HG03066 (cell line): ENCODE data around the gene TRIO.
"Not testable (repeated sequence)": the region's sequence is repeated elsewhere in the genome, so short reads cannot be mapped to it uniquely, and the experiment has no call there.

Experiments
- ATAC-seq: cut with Tn5 transposase; IDR thresholded peaks from one replicate; pipeline ENCODE4 v1.9.1; 2021; ENCODE audit warnings: low read depth; ENCODE audit not compliant: unreplicated experiment

Gene TRIO

DNA sequence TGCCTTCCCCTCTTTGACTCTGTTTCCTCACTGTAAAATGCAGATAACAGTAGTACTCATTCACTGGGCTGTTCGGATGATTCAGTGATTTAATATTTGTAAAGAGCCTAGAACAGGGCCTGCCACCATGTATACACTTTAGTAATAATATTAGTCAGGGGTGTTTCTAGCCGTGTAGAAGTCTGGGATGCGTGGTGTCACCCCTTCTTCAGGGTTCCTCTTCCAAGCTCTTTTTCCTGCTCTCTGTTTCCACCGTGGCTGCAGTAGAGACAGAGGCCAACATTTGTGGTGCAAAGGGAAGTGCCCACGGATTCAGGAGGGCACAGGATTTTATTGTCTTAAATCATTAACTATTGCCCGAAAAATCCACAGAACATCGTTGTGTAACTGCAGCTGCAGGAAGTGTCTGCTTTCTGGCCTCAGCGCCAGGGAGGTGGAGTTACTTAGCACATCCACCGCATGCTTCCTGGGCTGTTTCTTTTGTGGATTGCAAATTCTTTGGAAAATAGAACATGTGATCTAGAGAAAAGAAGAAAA is 61.7 kb downstream of the TRIO start:
- no peak for ATAC-seq

DNA sequence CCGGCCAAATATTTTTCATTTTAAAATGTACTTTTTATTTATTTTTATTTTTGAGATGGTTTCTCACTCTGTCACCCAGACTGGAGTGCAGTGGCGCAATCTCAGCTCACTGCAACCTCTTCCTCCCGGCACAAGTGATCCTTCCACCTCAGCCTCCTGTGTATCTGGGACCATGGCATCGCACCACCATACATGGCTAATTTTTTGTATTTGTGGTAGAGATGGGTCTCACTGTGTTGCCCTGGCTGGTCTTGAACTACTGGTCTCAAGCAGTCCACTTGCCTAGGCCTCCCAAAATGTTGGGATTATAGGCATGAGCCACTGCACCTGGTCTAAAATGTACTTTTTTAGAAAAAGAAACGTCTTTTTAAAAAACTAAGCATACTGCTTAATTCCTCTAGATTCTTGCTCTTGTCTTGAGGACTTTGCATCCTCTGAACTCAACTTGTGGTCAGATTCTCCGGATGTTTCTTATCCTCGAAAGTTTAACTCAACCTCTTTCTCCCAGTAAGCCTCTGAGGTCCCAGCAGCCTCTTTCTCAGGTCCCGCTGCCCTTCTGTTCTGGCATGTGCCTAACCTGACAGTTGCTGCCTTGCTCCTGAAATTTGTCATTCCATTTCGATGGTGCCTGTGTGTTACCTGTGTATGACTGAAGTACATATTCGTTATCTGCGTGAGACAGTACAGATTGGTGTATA is 63.0 kb downstream of the TRIO start:
- no peak for ATAC-seq

DNA sequence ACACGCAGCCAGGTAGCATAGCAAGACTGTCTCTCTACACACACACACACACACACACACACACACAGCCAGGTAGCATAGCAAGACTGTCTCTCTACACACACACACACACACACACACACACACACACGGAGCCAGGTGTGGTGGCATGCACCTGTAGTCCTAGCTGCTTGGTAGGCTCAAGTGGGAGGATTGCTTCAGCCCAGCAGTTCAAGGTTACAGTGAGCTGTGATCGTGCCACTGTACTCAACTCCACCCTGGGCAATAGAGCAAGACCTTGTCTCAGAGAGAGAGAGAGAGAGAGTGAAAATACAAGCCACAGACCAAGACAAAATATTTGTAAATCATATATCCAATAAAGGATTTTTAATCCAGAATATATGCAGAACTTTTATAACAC is 64.3 kb downstream of the TRIO start:
- not testable (repeated sequence) for ATAC-seq

DNA sequence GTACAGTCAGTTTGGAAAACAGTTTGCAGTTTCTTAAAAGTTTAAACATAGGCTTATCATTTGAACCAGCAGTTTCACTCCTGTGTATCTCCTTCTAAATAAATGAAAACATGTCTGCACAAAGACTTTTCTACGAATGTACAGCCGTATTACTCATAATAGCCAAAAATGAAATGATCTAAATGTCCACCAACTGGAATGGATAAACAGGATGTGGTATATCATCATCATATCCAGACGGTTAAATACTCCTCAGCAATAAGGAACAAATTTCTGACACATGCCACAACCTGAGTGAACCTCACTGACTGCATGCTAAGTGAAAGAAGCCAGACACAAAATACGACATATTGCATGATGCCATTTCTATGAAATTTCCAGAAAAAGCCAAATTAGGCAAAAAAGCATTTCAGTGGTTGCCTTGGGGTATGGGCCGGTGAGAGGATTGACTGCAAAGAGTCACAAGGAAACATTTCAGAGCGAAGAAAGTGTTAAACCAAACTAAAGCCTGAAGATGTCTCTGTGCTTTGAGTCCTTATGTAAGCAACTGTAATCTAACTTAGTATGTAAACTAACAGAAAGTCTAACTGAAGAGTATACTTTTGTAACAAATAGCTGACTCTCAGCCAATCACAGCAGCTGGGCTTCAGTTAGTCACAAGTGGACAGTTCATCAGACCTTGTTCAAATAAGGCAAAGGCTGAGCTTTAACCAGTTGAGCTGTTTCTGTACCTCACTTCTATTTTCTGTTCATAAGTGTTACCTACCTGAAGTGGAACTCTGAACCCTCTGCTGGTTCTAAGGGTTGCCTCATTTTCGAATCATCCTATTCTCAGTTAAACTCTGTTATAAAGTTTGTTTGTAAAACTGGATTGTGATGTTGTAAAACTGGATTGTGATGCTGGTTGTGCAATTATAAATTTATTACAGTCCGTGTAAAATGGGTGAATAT is 65.2 kb downstream of the TRIO start:
- peak; percentile 59 for ATAC-seq

DNA sequence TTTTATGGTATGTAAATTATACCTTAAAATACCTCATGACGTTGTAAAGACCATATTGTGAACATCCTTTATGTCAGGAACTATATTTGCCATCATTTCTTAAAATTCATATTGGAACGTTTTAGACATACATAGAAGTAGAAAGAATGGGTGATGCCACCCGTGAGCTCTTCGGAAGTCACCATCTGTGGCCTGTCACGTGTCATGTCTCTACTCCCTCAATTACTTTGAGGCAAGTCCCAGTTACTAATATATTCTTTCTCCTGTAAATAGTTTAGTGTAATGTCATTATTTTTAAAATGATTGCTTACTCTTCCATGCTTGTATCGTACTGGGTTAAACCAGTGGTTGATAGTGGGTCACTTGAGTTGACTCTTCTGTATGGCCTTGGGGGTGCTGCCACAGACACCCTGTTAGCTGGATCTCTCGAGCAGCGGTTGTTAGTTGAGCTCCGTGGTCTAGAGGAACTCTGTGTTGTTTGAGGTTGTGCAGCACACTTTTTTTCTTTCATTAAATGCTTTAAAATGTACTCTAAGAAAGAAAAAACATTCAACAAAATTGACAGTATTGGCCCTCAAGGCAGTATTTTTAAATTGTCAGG is 66.2 kb downstream of the TRIO start:
- no peak for ATAC-seq

DNA sequence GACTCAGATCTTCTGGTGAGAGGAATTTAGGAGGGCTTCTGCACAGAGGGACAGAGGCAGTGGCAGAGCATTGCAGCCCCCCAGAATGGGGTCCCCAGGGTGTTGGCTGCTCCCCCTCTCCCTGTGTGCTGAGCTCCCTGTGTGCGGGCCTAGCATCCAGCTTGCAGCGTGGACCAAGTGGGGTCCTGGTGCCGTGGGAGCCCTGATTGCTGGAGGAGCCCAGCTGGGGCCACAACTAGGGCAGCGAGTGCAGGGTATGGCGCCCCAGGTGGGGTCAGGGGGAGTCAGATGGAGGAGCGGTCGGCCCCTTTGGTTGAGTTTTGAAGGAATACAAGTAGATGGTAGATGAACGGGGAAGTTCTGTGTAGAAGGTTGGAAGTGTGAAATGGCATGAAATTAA is 66.7 kb downstream of the TRIO start:
- no peak for ATAC-seq

DNA sequence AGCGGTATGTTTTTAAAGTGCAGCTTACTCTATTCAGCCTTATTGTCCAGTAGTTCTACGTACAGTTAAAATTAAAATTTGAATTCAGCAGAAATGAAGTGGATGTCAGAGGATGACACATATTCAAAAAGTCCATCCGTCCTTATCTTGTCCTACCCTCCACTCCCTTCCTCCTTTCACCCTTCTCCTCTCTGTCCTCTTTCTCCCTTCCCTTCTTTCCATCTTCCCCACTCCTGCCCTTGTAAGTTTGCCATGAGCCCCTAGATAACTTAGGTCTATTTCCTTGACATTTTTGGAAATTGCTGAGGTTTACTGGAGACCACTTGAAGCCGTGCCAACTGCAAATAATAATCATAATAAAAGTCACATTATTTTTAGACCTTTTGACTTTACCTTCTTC is 67.6 kb downstream of the TRIO start:
- ATAC-seq: no peak

DNA sequence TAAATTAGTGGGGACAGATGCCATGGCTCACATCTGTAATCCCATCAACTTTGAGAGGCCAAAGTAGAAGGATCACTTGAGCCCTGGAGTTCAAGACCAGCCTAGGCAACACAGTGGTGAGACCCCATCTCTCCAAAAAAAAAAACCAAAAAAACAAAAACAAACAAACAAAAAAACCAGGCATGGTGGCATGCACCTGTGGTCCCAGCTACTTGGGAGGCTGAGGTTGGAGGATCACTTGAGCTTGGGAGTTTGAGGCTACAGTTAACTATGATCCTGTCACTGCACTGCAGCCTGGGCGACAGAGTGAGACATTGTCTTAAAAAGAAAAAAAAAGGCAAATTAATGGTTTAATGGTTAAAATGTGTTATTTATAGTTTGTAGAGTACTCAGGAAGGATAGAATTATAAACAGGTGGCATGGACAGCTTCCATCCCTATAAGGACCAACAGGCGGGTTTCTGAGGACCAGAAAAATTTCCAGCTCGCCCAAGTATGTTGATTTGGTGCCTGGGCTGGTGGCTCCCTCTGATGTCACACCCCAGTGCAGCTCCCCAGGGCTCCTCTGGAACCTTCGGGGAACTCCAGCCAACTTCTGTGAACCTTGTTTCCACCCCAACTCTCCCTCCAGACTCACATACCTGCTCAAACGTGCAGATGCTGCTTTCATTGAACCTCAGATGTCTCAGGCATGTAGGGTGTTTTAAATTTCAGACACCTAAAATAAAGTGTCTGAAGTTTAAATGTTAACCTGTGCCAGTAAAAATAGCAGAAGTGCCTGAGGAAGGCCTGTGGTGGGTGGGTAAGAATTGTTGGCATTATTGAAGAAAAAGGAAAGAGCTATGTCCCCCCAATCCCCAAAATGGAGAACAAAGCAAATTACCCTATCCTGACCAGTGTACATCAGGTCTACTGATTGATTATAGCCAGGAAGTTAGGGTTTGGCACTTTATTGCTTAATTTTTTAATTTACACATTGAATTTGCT is 69.0 kb downstream of the TRIO start:
- ATAC-seq: peak; percentile 18

DNA sequence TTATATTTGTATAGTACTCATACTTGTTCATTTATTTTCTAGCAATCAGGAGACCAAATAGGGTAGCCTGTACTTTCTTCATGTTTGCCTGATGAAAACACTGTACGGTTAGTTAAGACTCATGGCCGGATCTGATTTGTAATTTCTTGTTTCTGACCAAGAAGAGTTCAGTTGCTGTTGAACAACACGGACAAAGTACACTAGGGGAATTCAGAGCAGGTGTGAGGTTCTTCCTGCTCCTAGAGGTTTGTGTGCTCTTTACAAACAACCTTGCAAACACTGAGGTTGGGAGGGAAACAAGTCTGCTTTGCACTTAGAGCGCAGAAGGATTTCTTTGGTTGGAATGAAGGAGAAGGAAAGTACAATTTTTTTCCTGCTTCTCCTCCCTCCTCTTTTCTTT is 69.7 kb downstream of the TRIO start:
- ATAC-seq: peak; percentile 29

DNA sequence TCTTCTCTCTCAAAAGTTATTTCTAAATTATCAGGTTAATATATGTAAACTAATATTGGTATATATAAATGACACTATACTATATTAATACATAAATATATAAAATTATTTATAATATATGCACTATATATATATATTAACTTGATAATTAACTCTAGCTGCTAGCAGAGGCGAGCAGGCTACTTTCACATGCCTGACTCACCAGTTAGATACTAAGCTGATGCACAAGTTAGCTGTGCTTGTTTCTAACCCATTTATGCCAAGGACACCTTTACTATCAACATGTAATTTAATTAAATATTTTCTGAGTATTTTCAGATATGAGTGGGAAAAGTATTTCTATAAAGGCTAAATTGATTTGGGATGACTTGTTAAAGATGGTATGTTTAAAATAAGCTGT is 70.1 kb downstream of the TRIO start:
- no peak for ATAC-seq

DNA sequence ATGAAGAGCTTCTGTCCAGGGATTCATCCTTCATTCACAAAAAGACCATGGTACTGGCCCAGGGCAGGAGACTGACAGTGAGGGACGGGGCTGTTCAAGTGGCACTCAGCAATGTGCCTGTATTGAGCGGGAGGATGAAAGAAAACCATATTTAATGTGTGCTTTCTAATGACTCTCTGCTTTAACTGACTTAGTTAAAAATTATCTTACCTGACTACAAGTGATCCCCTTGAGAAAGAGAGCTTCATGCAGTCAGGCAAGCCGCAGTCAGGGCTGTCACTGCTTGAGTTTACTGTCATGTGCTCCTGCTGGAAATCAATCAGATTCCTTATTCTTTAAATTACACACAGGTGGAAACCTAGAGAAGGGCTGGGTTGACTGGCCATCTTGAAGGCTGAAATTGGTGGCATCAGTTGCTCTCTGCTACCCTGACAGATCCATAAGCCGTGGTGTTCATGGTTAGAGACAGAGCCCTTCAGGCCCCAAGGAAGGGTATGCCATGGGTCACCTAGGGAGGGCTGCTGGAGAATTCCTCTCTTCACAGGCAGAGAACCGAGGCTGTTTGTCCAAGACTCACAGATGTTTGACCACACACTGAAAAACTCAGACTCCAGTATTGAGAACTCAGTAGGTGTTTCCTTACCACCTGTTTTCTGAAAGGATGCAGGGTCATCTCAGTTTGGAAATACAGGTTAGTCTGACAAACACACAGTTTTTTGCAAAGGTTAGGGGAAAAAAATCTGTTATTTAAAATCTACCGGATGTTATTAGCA is 70.9 kb downstream of the TRIO start:
- ATAC-seq: peak; percentile 25

DNA sequence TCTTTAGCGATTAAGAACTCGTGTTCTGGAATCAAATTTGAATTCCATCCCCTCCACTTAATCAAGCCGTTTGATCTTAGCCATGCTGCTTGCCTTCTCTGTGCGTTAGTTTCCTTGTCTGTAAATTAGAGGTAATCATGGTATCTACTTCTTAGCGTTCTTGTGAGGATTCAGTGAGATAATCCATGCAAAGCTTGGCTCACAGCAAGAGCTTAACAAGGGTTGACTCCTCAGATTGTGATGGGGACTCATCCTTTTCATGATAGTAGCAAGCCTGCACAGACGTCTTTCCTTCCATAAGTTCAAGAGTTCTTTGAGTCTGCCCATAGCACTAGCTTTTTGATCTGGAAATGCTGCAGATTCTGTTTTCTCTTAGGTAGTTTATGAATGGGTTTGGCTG is 72.8 kb downstream of the TRIO start:
- ATAC-seq: no peak

DNA sequence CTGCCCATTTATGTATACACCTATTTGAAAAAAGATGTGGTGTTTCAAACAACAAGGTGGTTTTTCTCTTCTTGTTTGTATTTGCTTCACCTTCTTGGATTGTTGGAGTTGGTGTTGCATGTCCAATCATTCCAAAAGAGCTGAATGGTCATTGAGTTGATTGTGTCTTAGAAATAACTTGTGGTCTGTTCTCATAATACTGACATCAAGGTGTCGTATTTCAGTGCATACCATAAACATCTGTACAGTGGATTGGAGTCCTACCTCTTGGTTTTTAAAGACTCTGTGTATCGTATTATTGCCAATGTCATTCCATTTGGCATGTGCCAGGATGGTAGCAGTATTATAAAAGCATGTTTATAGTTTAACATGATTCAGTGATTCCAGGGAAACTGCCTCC is 73.2 kb downstream of the TRIO start:
- no peak for ATAC-seq

DNA sequence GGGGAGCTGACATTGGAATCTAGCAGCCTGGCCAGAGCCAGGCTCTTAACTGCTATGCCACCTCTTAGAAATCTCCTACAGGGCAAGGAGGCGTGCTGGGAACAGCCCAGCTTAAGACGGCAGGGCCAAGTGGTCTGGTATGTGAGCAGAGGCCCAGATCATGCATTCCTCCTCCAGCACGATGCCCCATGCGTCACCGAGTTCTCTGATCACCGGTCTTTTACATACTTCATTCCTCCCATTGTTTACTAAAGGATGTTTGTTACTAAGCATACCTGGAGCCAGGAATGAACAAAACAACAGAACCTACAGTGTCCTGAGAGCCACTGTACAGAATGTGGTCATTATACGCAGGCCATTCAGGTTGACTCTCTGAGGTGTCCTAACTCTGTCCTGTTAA is 73.8 kb downstream of the TRIO start:
- no peak for ATAC-seq

DNA sequence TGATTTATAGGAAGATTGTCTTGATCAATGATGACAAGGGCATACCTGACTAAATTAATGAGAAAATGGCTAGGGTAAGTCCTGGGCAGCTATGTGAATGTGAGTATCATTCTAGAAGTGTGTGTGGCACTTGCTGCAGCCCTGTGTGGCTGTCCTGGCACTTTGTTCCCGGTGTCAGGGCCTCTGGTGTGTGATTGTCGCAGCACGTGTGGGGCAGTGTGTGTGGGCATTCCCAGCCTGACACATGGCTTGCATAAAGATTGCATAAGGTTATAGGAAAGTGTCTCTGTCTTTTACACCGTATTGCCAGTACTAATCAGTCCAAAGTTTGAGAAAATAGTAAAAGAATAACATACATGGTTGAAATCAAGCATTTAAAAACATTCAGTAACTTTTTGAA is 74.4 kb downstream of the TRIO start:
- ATAC-seq: no peak

DNA sequence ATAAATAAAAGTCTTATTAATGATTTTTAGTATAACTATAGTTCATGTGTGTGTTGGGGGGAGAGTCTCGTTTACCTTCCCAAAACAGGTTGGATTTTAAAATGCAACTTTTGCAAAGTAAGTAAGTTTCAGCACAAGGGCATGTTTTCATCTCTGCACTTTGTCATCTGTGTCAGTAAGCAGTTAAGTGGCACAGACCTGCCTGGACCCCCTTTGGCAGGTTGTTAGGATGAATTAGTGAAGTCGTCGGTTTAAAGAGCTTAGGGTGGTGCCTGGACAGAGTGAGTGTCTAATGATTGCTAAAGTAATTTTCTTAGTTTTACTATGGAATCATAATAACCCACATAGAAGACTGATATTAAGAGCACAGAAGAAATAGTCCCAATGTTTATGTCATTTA is 74.9 kb downstream of the TRIO start:
- no peak for ATAC-seq

DNA sequence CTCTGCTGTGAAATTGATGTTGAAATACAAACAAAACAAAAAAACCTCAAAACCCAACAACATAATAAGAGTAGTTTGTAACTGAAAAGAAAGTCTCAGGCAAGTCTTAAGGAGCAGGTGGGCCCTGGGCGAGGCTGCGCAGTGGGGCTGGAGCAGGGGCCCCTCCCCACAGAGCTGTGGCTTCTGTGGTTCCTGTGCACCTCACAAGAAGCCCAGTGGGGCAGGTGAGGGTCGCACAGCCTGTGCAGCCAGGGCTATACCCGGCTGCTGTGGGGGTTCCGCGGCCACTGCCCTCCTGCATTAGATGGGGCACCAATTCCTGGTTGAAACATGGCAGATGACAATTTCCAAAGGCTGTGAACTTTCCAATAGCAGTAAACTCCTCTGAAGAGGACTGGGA is 75.3 kb downstream of the TRIO start:
- no peak for ATAC-seq

DNA sequence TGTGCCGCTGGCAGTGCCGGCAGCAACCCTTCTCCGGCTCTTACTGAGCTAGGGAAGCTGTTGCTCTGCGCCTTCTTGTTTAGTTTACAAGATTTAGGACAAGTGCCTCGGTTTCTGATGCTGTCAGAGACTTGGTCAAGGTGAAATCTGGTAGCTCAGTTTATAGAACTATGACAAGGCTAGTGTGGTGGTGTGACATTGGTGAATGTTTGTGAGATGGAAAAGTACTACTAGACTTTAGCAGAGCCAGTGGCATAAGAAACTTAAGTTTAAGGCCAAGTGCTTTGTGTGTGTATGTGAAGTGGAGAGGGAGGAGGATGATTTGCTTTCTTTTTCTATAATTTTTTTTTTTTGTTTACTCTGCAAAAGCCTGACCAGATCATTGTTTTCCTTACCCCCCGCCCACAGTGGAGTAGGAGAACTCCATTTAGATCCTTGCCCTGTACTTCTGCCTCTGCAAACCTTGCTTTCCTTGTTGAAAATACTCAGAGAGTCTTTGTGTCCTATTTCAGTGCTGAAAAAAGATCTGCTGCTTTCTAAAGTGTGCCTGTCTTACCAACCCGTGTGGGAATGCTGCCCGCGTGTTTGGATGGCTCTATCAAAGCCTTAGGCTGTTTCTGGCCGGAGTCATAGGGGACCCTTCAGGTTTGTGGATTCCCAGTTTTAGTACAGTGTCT is 75.9 kb downstream of the TRIO start:
- no peak for ATAC-seq
